ENCODE measurements around the gene SLC39A1.

The SLC39A1 gene

GRCh38 chr1:153942766-153943549, 20.4 kb downstream of the SLC39A1 start:
- ChIA-PET CTCF (interaction anchor here (1.1 kb wide), 1 partner anchor 44 kb away, joined by 6 read pairs; the partner anchor contains the start of gene RAB13), POLR2A (interaction anchor here (0.9 to 4.7 kb wide), 4 partner anchors 20 to 35 kb away, joined by 4 to 47 read pairs (median 22); partner anchors contain the start of genes CREB3L4, GATAD2B and JTB)
- no peak for DNase-seq (ENCODE audit: extremely low spot score)
- TF ChIP-seq SP1 (IDR thresholded peaks at IDR 0.05) (no peak), TARDBP (IDR thresholded peaks at IDR 0.05) (no peak), L3MBTL2 (conservative IDR thresholded peaks at IDR 0.05) (no peak), FOXK2 (IDR thresholded peaks at IDR 0.05) (no peak), LEF1 (IDR thresholded peaks at IDR 0.05; ENCODE audit: borderline replicate concordance) (no peak), HDGF (IDR thresholded peaks at IDR 0.05; ENCODE audit: borderline replicate concordance) (no peak), NFRKB (IDR thresholded peaks at IDR 0.05) (no peak), ELF4 (IDR thresholded peaks at IDR 0.05) (no peak), PKNOX1 (IDR thresholded peaks at IDR 0.05) (no peak), FOXA1 (IDR thresholded peaks at IDR 0.05) (no peak), ARNT (IDR thresholded peaks at IDR 0.05) (no peak), ZNF384 (IDR thresholded peaks at IDR 0.05) (no peak), CTBP1 (IDR thresholded peaks at IDR 0.05; ENCODE audit: borderline replicate concordance) (no peak), BHLHE40 (IDR thresholded peaks at IDR 0.05; ENCODE audit: borderline replicate concordance) (no peak), SUZ12 (IDR thresholded peaks at IDR 0.05) (no peak), FOXM1 (IDR thresholded peaks at IDR 0.05; ENCODE audit: borderline replicate concordance) (no peak)

GRCh38 chr1:153941826-153942725, 21.3 kb downstream of the SLC39A1 start:
- ChIA-PET POLR2A (interaction anchor here (0.9 to 1.8 kb wide), 3 partner anchors 19 to 36 kb away, joined by 4 to 5 read pairs (median 5); partner anchors contain the start of genes CREB3L4, GATAD2B and JTB), CTCF (no interaction called here)
- TF ChIP-seq LEF1 (IDR thresholded peaks at IDR 0.05; ENCODE audit: borderline replicate concordance) (no peak), ELF4 (IDR thresholded peaks at IDR 0.05) (no peak), FOXA1 (IDR thresholded peaks at IDR 0.05) (no peak), SP1 (IDR thresholded peaks at IDR 0.05) (no peak), L3MBTL2 (conservative IDR thresholded peaks at IDR 0.05) (no peak), TARDBP (IDR thresholded peaks at IDR 0.05) (no peak), FOXM1 (IDR thresholded peaks at IDR 0.05; ENCODE audit: borderline replicate concordance) (no peak), CTBP1 (IDR thresholded peaks at IDR 0.05; ENCODE audit: borderline replicate concordance) (no peak), ZNF384 (IDR thresholded peaks at IDR 0.05) (no peak), HDGF (IDR thresholded peaks at IDR 0.05; ENCODE audit: borderline replicate concordance) (no peak)
- no peak for DNase-seq (ENCODE audit: extremely low spot score)

GRCh38 chr1:153940756-153941155, 22.6 kb downstream of the SLC39A1 start:
- TF ChIP-seq ZNF384 (IDR thresholded peaks at IDR 0.05) (no peak), LEF1 (IDR thresholded peaks at IDR 0.05; ENCODE audit: borderline replicate concordance) (no peak), TARDBP (IDR thresholded peaks at IDR 0.05) (no peak), FOXK2 (IDR thresholded peaks at IDR 0.05) (no peak), FOXA1 (IDR thresholded peaks at IDR 0.05) (no peak), SUZ12 (IDR thresholded peaks at IDR 0.05) (no peak), BHLHE40 (IDR thresholded peaks at IDR 0.05; ENCODE audit: borderline replicate concordance) (no peak), NFRKB (IDR thresholded peaks at IDR 0.05) (no peak), FOXM1 (IDR thresholded peaks at IDR 0.05; ENCODE audit: borderline replicate concordance) (no peak), CTBP1 (IDR thresholded peaks at IDR 0.05; ENCODE audit: borderline replicate concordance) (no peak), SP1 (IDR thresholded peaks at IDR 0.05) (no peak)
- ChIA-PET CTCF (interaction anchor here (0.6 kb wide), 1 partner anchor 232 kb away, joined by 3 read pairs; no protein-coding TSS in a partner anchor), POLR2A (interaction anchor here (1.4 to 2.2 kb wide), 4 partner anchors 12 to 26 kb away, joined by 4 to 11 read pairs (median 6); partner anchors contain the start of gene GATAD2B)
- no peak for DNase-seq (ENCODE audit: extremely low spot score)

- ChIA-PET CTCF (no interaction called here), POLR2A (interaction anchor here (0.9 to 2.2 kb wide), 4 partner anchors 11 to 28 kb away, joined by 3 to 11 read pairs (median 6); partner anchors contain the start of gene GATAD2B)
- DNase-seq (ENCODE audit: extremely low spot score), result no peak
- TF ChIP-seq CTBP1 (IDR thresholded peaks at IDR 0.05; ENCODE audit: borderline replicate concordance), result no peak
- no peak for TF ChIP-seq ELF4 (IDR thresholded peaks at IDR 0.05)
- no peak for TF ChIP-seq NFRKB (IDR thresholded peaks at IDR 0.05)
- no peak for TF ChIP-seq TARDBP (IDR thresholded peaks at IDR 0.05)
- TF ChIP-seq LEF1 (IDR thresholded peaks at IDR 0.05; ENCODE audit: borderline replicate concordance), result no peak
- TF ChIP-seq L3MBTL2 (conservative IDR thresholded peaks at IDR 0.05), result no peak
- no peak for TF ChIP-seq ZNF384 (IDR thresholded peaks at IDR 0.05)
- no peak for TF ChIP-seq BHLHE40 (IDR thresholded peaks at IDR 0.05; ENCODE audit: borderline replicate concordance)
- no peak for TF ChIP-seq FOXA1 (IDR thresholded peaks at IDR 0.05)
- no peak for TF ChIP-seq SP1 (IDR thresholded peaks at IDR 0.05)
- TF ChIP-seq FOXK2 (IDR thresholded peaks at IDR 0.05), result no peak
Measured at GRCh38 chr1:153939476-153939875, 23.9 kb downstream of the SLC39A1 start.

GRCh38 chr1:153938996-153939395, 24.3 kb downstream of the SLC39A1 start:
- no peak for DNase-seq (ENCODE audit: extremely low spot score)
- ChIA-PET CTCF (interaction anchor here (1.0 kb wide), 1 partner anchor 9 kb away, joined by 3 read pairs; no protein-coding TSS in a partner anchor), POLR2A (interaction anchor here (1.5 kb wide), 1 partner anchor 29 kb away, joined by 5 read pairs; the partner anchor contains the start of gene CREB3L4)
- no peak for TF ChIP-seq BHLHE40 (IDR thresholded peaks at IDR 0.05; ENCODE audit: borderline replicate concordance)
- TF ChIP-seq LEF1 (IDR thresholded peaks at IDR 0.05; ENCODE audit: borderline replicate concordance), result no peak
- TF ChIP-seq ELF4 (IDR thresholded peaks at IDR 0.05), result no peak
- no peak for TF ChIP-seq SUZ12 (IDR thresholded peaks at IDR 0.05)

GRCh38 chr1:153937331-153937730, 26.0 kb downstream of the SLC39A1 start:
- ChIA-PET CTCF (no interaction called here), POLR2A (interaction anchor here (0.7 to 1.5 kb wide), 3 partner anchors 9 to 31 kb away, joined by 3 to 5 read pairs (median 3); partner anchors contain the start of gene CREB3L4)
- TF ChIP-seq L3MBTL2 (conservative IDR thresholded peaks at IDR 0.05), result no peak
- TF ChIP-seq ARNT (IDR thresholded peaks at IDR 0.05), result no peak
- no peak for TF ChIP-seq TARDBP (IDR thresholded peaks at IDR 0.05)
- no peak for TF ChIP-seq LEF1 (IDR thresholded peaks at IDR 0.05; ENCODE audit: borderline replicate concordance)
- TF ChIP-seq SP1 (IDR thresholded peaks at IDR 0.05), result no peak
- TF ChIP-seq ZNF384 (IDR thresholded peaks at IDR 0.05), result no peak
- TF ChIP-seq FOXK2 (IDR thresholded peaks at IDR 0.05), result no peak
- TF ChIP-seq ELF4 (IDR thresholded peaks at IDR 0.05), result no peak
- TF ChIP-seq SUZ12 (IDR thresholded peaks at IDR 0.05), result no peak
- no peak for TF ChIP-seq NFRKB (IDR thresholded peaks at IDR 0.05)
- no peak for TF ChIP-seq PKNOX1 (IDR thresholded peaks at IDR 0.05)
- no peak for TF ChIP-seq HDGF (IDR thresholded peaks at IDR 0.05; ENCODE audit: borderline replicate concordance)
- no peak for TF ChIP-seq CTBP1 (IDR thresholded peaks at IDR 0.05; ENCODE audit: borderline replicate concordance)
- no peak for TF ChIP-seq BHLHE40 (IDR thresholded peaks at IDR 0.05; ENCODE audit: borderline replicate concordance)
- TF ChIP-seq FOXM1 (IDR thresholded peaks at IDR 0.05; ENCODE audit: borderline replicate concordance), result no peak
- no peak for DNase-seq (ENCODE audit: extremely low spot score)

Data from HEK293T (cell line).